ENCODE data around the gene ACSL6. TPM values are rescaled to one million over a fixed set of nuclear protein-coding genes. Genes with fewer than 3 reads are reported as not detected.

Gene ACSL6
- total RNA-seq, 1 experiment from 2014 or later = 0.28 TPM

DNA sequence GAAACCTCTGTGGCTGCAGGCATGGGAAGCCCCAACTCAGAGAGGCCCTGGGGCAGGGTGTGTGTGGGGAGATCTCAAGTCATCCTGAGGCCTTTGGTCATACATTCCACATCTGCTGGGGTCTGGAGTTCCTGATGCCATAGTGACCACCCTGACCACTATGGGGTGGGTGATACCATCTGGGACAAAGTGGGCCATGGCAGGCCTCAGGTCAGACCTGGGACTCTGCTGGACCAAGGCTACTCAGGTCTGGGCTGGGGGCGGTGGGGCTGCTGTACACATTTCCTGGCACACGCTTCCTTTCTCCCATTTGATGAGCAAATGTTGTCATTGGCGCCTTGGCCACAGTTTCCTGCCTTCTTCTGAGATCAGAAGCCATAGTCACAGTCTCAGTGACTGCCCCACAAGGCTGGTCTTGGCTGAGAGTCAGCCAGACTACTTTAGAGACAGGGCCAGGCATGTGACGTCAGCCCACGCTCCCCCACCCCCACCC, 15.1 kb upstream of the ACSL6 start:
- H3K4me3 ChIP-seq (ENCODE audit: insufficient read depth, low read depth, low read length) = no peak overlapping the region
- DNase-seq = peak; percentile 1
- no peaks in the 10 kb centered on the region for H3K27me3 ChIP-seq (ENCODE audit: control insufficient read depth, insufficient read depth, low read length)
- H3K36me3 ChIP-seq (replicated peaks; ENCODE audit: control insufficient read depth, insufficient read depth, low read length) = no peaks in the 10 kb centered on the region

- peak; percentile 0 for DNase-seq
These were observed 14.0 kb upstream of the ACSL6 start for GRCh38 chr5:132025403-132025971.

GRCh38 chr5:132024789-132025402, 13.4 kb upstream of the ACSL6 start:
- peak; percentile 53 for DNase-seq
- Histone ChIP-seq H3K36me3 (replicated peaks; ENCODE audit: control insufficient read depth, insufficient read depth, low read length) (no peaks in the 10 kb centered on the region), H3K4me3 (ENCODE audit: insufficient read depth, low read depth, low read length) (no peak overlapping the region), H3K27me3 (ENCODE audit: control insufficient read depth, insufficient read depth, low read length) (no peaks in the 10 kb centered on the region; the same call in 1 of the 2 replicates)

More at GRCh38 chr5:132025403-132025971, 14.0 kb upstream of the ACSL6 start:
- no peaks in the 10 kb centered on the region; the same call in 1 of the 2 replicates for H3K27me3 ChIP-seq (ENCODE audit: control insufficient read depth, insufficient read depth, low read length)
- no peak overlapping the region for H3K4me3 ChIP-seq (ENCODE audit: insufficient read depth, low read depth, low read length)
- H3K36me3 ChIP-seq (replicated peaks; ENCODE audit: control insufficient read depth, insufficient read depth, low read length) = no peaks in the 10 kb centered on the region

- no peaks in the 10 kb centered on the region; the same call in 1 of the 2 replicates for H3K27me3 ChIP-seq (ENCODE audit: control insufficient read depth, insufficient read depth, low read length)
- H3K36me3 ChIP-seq (replicated peaks; ENCODE audit: control insufficient read depth, insufficient read depth, low read length) = no peaks in the 10 kb centered on the region
- DNase-seq = no peak
- no peak overlapping the region for H3K4me3 ChIP-seq (ENCODE audit: insufficient read depth, low read depth, low read length)
These were observed 12.6 kb upstream of the ACSL6 start for GRCh38 chr5:132024117-132024435.

- Histone ChIP-seq H3K4me3 (ENCODE audit: insufficient read depth, low read depth, low read length) (no peak overlapping the region), H3K27me3 (ENCODE audit: control insufficient read depth, insufficient read depth, low read length) (no peaks in the 10 kb centered on the region; the same call in 1 of the 2 replicates), H3K36me3 (replicated peaks; ENCODE audit: control insufficient read depth, insufficient read depth, low read length) (no peaks in the 10 kb centered on the region)
- DNase-seq = peak; percentile 1
These were observed 12.0 kb upstream of the ACSL6 start for GRCh38 chr5:132023258-132024116.

DNA sequence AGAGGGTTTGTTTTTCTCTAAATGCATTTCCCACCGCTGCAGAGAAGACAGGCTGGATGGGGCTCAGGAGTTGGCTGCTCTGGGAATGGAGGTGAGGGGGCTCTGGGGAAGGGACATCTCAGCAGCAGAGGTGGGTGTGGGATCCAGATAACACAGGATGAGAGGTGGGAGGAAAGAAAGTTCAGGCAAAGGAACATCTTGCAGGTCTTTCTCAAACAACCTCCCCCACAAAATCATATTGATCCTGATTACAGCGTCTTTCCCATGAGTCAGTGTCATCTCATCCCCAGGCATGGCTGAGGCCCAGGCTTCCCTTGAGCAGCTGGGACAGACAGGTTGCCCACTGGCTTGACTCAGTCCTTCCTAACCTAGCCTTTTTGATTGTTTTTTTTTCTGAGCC, 11.3 kb upstream of the ACSL6 start:
- Histone ChIP-seq H3K4me3 (ENCODE audit: insufficient read depth, low read depth, low read length) (no peak overlapping the region), H3K36me3 (replicated peaks; ENCODE audit: control insufficient read depth, insufficient read depth, low read length) (no peaks in the 10 kb centered on the region), H3K27me3 (ENCODE audit: control insufficient read depth, insufficient read depth, low read length) (no peaks in the 10 kb centered on the region; the same call in 1 of the 2 replicates)
- peak; percentile 5 for DNase-seq

GRCh38 chr5:132021654-132022053, 10.2 kb upstream of the ACSL6 start:
- Histone ChIP-seq H3K27me3 (ENCODE audit: control insufficient read depth, insufficient read depth, low read length) (no peaks in the 10 kb centered on the region; the same call in 1 of the 2 replicates), H3K4me3 (ENCODE audit: insufficient read depth, low read depth, low read length) (no peak overlapping the region), H3K36me3 (replicated peaks; ENCODE audit: control insufficient read depth, insufficient read depth, low read length) (no peaks in the 10 kb centered on the region)
- no peak for DNase-seq

DNA sequence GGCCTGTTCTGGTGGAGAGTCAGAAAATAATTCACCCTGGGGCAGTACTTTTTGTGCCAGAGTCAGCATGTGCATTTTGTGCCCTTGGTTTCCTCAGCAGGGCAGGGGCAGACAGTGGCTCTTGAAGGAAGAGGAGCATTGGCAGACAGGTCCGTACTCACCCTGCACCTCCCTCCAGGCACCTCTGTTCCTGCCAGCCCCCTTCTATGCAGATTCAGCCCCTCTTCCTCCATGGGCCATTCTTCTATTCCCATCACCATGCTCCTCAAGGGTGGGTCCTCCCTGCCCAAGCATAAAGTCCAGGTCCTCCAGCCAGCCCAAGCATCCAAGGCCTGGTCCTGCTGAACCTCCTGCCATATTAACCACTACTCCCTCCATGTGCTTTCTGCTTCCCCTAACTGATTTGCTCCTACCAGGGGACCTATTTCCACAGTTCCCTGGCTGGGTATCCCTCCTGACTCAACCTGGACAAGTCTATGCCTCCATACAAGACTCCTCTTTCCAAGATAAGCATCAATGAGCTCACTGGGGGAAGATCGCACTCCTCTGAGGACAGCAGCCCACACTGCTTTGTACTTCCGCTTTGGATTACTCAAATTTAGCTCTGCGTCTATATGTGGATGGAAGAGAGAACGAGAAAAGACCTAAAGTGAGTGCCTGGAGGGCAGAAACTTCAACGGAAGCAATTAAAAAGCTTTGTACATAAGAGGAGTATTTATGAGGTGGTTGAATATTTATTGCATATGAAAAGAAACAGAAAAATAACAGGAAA, 9.3 kb upstream of the ACSL6 start:
- peak; percentile 6 for DNase-seq
- H3K36me3 ChIP-seq (replicated peaks; ENCODE audit: control insufficient read depth, insufficient read depth, low read length) = no peaks in the 10 kb centered on the region
- H3K27me3 ChIP-seq (ENCODE audit: control insufficient read depth, insufficient read depth, low read length) = no peaks in the 10 kb centered on the region; the same call in 1 of the 2 replicates
- no peak overlapping the region for H3K4me3 ChIP-seq (ENCODE audit: insufficient read depth, low read depth, low read length)

DNA sequence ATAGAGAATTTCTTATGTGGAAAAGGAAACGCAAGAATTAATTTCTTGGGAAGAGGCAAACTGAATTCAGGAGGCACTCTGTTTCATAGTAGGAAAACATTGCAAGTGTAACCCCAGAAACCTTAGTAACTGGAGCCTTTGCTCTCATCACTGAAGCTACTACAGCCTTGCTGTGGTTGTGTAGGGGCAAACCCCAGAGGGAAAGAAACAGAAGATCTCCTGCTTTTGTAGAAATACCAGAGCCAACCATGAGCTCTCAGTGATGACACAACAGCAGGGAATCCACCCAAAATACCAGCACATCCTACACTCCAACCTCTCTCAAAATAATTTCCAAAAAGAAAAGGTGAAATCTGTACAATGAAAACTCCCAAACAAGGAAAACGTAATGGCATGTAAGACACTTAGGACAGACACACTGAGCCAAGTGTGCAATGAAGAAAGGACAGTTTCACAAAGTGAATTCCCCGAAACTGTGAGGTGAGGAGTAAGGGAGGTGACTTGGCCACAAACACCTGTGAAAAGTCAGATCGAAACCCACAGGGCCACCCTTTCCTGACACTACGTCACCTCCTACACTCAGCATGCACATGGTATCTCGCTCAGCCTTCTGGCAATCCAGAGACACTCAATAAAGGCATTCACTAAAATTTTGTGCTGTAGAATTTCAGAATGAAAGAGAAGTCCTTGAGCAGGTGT, 8.5 kb upstream of the ACSL6 start:
- Histone ChIP-seq H3K27me3 (ENCODE audit: control insufficient read depth, insufficient read depth, low read length) (no peaks in the 10 kb centered on the region; the same call in 1 of the 2 replicates), H3K36me3 (replicated peaks; ENCODE audit: control insufficient read depth, insufficient read depth, low read length) (no peaks in the 10 kb centered on the region), H3K4me3 (ENCODE audit: insufficient read depth, low read depth, low read length) (no peak overlapping the region)
- DNase-seq = peak; percentile 4

- no peak overlapping the region for H3K4me3 ChIP-seq (ENCODE audit: insufficient read depth, low read depth, low read length)
- peak; percentile 2 for DNase-seq
- H3K27me3 ChIP-seq (ENCODE audit: control insufficient read depth, insufficient read depth, low read length) = no peaks in the 10 kb centered on the region; the same call in 1 of the 2 replicates
- no peaks in the 10 kb centered on the region for H3K36me3 ChIP-seq (replicated peaks; ENCODE audit: control insufficient read depth, insufficient read depth, low read length)
These were observed 7.9 kb upstream of the ACSL6 start for GRCh38 chr5:132019337-132019736.

DNA sequence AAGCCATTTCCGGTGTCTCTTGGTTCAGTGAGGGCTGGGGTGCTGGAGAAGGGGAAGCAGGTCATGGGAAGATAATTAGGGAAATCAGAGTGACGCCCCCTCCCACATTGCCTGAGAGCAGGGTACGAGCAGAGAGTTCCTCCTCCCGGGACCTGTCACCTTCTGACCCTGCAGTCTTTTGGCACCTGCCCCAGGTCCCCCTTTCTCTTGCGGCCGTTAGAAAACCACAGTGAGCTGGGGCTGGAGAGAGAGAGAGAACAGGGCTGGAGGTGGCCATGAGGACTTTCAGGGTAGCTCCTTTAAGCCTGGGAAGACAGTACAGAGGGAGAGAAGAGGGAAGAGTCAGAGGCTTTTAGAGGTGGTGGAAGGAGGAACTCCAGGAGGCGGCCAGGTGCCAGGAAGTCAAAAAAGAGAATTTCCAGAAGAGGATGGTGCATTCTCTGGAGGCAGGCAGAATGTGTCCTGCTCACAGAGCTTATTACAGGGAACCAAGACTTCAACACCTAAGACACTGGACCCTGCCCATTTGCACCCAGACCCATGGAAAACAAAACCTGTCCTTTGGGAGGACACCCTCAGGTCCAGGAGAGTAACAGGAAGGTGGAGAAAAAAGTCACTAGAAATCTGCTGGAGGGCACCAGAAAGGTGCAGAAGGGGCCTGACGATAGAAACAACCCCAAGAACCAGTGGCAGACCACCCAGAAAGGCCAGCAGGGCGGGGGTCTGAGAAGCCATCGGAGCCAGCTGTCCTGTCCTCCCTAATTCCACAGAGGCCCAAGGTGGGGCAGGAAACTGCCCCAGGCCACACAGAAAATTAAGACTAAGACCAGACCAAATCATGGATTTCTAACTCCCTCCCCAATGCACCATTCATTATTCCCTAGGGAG, 6.5 kb upstream of the ACSL6 start:
- Histone ChIP-seq H3K27me3 (ENCODE audit: control insufficient read depth, insufficient read depth, low read length) (no peaks in the 10 kb centered on the region; the same call in 1 of the 2 replicates), H3K36me3 (replicated peaks; ENCODE audit: control insufficient read depth, insufficient read depth, low read length) (no peaks in the 10 kb centered on the region), H3K4me3 (ENCODE audit: insufficient read depth, low read depth, low read length) (no peak overlapping the region)
- peak; percentile 5 for DNase-seq

- Histone ChIP-seq H3K27me3 (ENCODE audit: control insufficient read depth, insufficient read depth, low read length) (peaks cover 2% of the 10 kb centered on the region), H3K36me3 (replicated peaks; ENCODE audit: control insufficient read depth, insufficient read depth, low read length) (no peaks in the 10 kb centered on the region), H3K4me3 (ENCODE audit: insufficient read depth, low read depth, low read length) (no peak overlapping the region)
- no peak for DNase-seq
These were observed 5.9 kb upstream of the ACSL6 start for GRCh38 chr5:132017316-132017715.

- no peak for DNase-seq
- no peak overlapping the region for H3K4me3 ChIP-seq (ENCODE audit: insufficient read depth, low read depth, low read length)
- H3K36me3 ChIP-seq (replicated peaks; ENCODE audit: control insufficient read depth, insufficient read depth, low read length) = no peaks in the 10 kb centered on the region
- peaks cover 7% of the 10 kb centered on the region for H3K27me3 ChIP-seq (ENCODE audit: control insufficient read depth, insufficient read depth, low read length)
These were observed 5.3 kb upstream of the ACSL6 start for GRCh38 chr5:132016721-132017250.
